Measurements from ENCODE around the gene PLPPR1.

- TF ChIP-seq RAD21 (IDR thresholded peaks at IDR 0.05; ENCODE audit: low read length) (no peak), CTCF (conservative IDR thresholded peaks at IDR 0.05; ENCODE audit: low read depth, low read length) (no peak), POLR2A (IDR thresholded peaks at IDR 0.05; ENCODE audit: low read depth, low read length) (no peak), MAZ (IDR thresholded peaks at IDR 0.05; ENCODE audit: borderline replicate concordance, low read depth, low read length) (no peak), SMC3 (IDR thresholded peaks at IDR 0.05; ENCODE audit: low read depth, low read length) (no peak), MAFK (IDR thresholded peaks at IDR 0.05; ENCODE audit: low read depth, low read length) (no peak), RCOR1 (IDR thresholded peaks at IDR 0.05; ENCODE audit: insufficient replicate concordance, low read length) (no peak), USF2 (IDR thresholded peaks at IDR 0.05; ENCODE audit: low read depth, low read length) (no peak), RFX5 (IDR thresholded peaks at IDR 0.05; ENCODE audit: low read depth, low read length) (no peak), FOS (IDR thresholded peaks at IDR 0.05; ENCODE audit: low read depth, low read length) (no peak), MXI1 (IDR thresholded peaks at IDR 0.05; ENCODE audit: borderline replicate concordance, low read depth, low read length) (no peak), CHD1 (IDR thresholded peaks at IDR 0.05; ENCODE audit: low read depth, low read length) (no peak)
Observed at GRCh38 chr9:101326501-101326900, 298.0 kb downstream of the PLPPR1 start.
